Adrenal gland (tissue), 5 donors: ENCODE data around the gene RALGAPA1.

ENCODE experiments used
- CTCF ChIP-seq, 6 experiments: fragments of 450-650 bp in 4 of 6; fragments of 200-600 bp in 2 of 6; sonication (generic) in 1 of 6; IDR thresholded peaks; 1 replicate in 5 of 6; 2 replicates in 1 of 6; pipeline versions ENCODE4 v1.5.1 to v1.8.0; 2016 to 2021; ENCODE audit warnings: antibody characterized with exemption in 6 of 6, mild to moderate bottlenecking in 2 of 6, moderate library complexity in 1 of 6
- POLR2A ChIP-seq, 2 donors: fragments of 450-650 bp; IDR thresholded peaks; one replicate each; pipeline ENCODE4 v1.6.1; 2017; ENCODE audit warnings: antibody characterized with exemption in 2 of 2, mild to moderate bottlenecking in 2 of 2, moderate library complexity in 1 of 2
- donor health status: DM: no; HTN: no; CAD: no.

DNA sequence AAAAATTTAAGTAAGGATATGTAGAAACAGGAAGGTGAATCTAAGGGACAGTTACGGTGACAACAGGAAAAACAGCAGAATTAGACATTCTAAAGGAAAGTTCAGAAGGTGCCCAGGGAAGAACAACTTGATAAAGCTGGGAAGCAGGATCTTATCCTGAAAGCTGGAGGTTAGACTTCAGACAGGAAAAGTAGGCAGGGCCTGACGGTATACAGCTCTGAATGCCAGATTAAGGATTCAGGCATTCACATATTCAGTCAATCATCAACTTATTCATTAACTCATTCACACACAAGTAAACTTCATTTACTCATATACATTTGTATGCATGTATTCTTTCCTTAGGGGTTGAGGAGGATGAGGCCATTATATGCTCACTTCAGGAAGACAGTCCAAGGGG lies 81.3 kb downstream of the RALGAPA1 start:
- TF ChIP-seq CTCF (IDR thresholded peaks at IDR 0.05) (no peak), POLR2A (IDR thresholded peaks at IDR 0.05) (no peak)
